Keratinocyte (primary cell): ENCODE measurements around the gene SLC4A5. TPM values are rescaled to one million over a fixed set of nuclear protein-coding genes. Genes with fewer than 3 reads are reported as not detected.

Experiments
- DNase-seq: peaks from one replicate; pipeline ENCODE4 v3.0.0-alpha.2; 2011; ENCODE audit warnings: low read depth, missing footprints, low spot score
- FAIRE-seq: peaks from 2 replicates; lab custom pipeline; 2011; peaks lifted over from hg19 to GRCh38; lab: Jason Lieb, UNC
- H2AFZ ChIP-seq: 2 replicates; pipeline ENCODE4 v1.6.0; 2012; ENCODE audit warnings: low read length, control low read depth, inconsistent platforms; ENCODE audit not compliant: control insufficient read depth
- H3K27ac ChIP-seq: 2 replicates; pipeline ENCODE4 v1.5.1; 2011; ENCODE audit warnings: low read length; ENCODE audit not compliant: control insufficient read depth, insufficient read depth
- H3K27me3 ChIP-seq: 3 replicates; pipeline ENCODE4 v1.6.0; 2011; ENCODE audit warnings: low read length; ENCODE audit not compliant: control insufficient read depth, insufficient read depth; ENCODE audit errors: extremely low read depth
- H3K36me3 ChIP-seq, 2 experiments: 2 replicates in 1 of 2; 3 replicates in 1 of 2; pipeline ENCODE4 v1.5.1; 2011; ENCODE audit warnings: low read length in 2 of 2, mild to moderate bottlenecking in 1 of 2; ENCODE audit not compliant: control insufficient read depth in 2 of 2, insufficient read depth in 2 of 2; ENCODE audit errors: extremely low read depth in 1 of 2
- H3K4me1 ChIP-seq: 3 replicates; pipeline ENCODE4 v1.5.1; 2011; ENCODE audit warnings: low read length; ENCODE audit not compliant: control insufficient read depth, insufficient read depth; ENCODE audit errors: extremely low read depth
- H3K4me2 ChIP-seq: 3 replicates; pipeline ENCODE4 v1.6.0; 2011; ENCODE audit warnings: low read depth, low read length; ENCODE audit not compliant: control insufficient read depth, insufficient read depth; ENCODE audit errors: extremely low read depth
- H3K4me3 ChIP-seq, 3 experiments: fragments of 200-600 bp in 1 of 3; sonication (generic) in 1 of 3; 2 replicates in 2 of 3; 3 replicates in 1 of 3; pipeline ENCODE4 v1.5.1; 2011 to 2016; ENCODE audit warnings: low read length in 3 of 3, mild to moderate bottlenecking in 3 of 3, control low read depth in 2 of 3, inconsistent platforms in 1 of 3, low read depth in 1 of 3, mixed read lengths in 1 of 3, mixed run types in 1 of 3, moderate library complexity in 1 of 3; ENCODE audit not compliant: control insufficient read depth in 2 of 3, insufficient read depth in 2 of 3; ENCODE audit errors: extremely low read depth in 1 of 3
- H3K79me2 ChIP-seq: 2 replicates; pipeline ENCODE4 v1.6.0; 2012; ENCODE audit warnings: low read length; ENCODE audit not compliant: control insufficient read depth, insufficient read depth
- H3K9ac ChIP-seq: 3 replicates; pipeline ENCODE4 v1.6.0; 2011; ENCODE audit warnings: low read length; ENCODE audit not compliant: control insufficient read depth, insufficient read depth; ENCODE audit errors: extremely low read depth
- H3K9me1 ChIP-seq: 3 replicates; pipeline ENCODE4 v1.6.0; 2011; ENCODE audit warnings: low read length; ENCODE audit not compliant: control insufficient read depth, insufficient read depth; ENCODE audit errors: extremely low read depth
- H3K9me3 ChIP-seq: 2 replicates; pipeline ENCODE4 v1.5.1; 2012; ENCODE audit warnings: low read depth, low read length; ENCODE audit not compliant: control insufficient read depth
- H4K20me1 ChIP-seq: 3 replicates; pipeline ENCODE4 v1.6.0; 2011; ENCODE audit warnings: low read length; ENCODE audit not compliant: control insufficient read depth, insufficient read depth; ENCODE audit errors: extremely low read depth
- EZH2 ChIP-seq: IDR thresholded peaks from one replicate; pipeline ENCODE4 v1.6.1; 2012; ENCODE audit warnings: inconsistent platforms, mild to moderate bottlenecking, low read length, moderate library complexity
- dilution Hi-C: fragments of 300-500 bp; cut with MboI; formaldehyde crosslinking; loops from one replicate; pipeline ENCODE4 v1.7.0; 2020; ENCODE audit warnings: low sequenced_read_pairs; ENCODE audit not compliant: extremely low pct_ligation_motif_present
- polyA plus RNA-seq, 5 experiments: library from polyadenylated mRNA; depleted of rRNA in 3 of 5; stranded (reverse) in 3 of 5; stranded (forward) in 1 of 5; unstranded in 1 of 5; fragments of >200 nt; gene quantifications; 1 replicate in 1 of 5; 2 replicates in 3 of 5; 3 replicates in 1 of 5; pipeline versions ENCODE4 v1.2.1 to v1.2.3, GENCODE V29; 2011 to 2012; ENCODE audit warnings: missing spikeins in 2 of 5, low read depth in 1 of 5, low replicate concordance in 1 of 5
- TF ChIP-seq, protein P1 (sequence below), 3 experiments: IDR thresholded peaks in 1 of 3; conservative IDR thresholded peaks in 1 of 3; optimal IDR thresholded peaks in 1 of 3; 2 replicates in 2 of 3; 3 replicates in 1 of 3; pipeline versions ENCODE3 to v1.5.1; 2011; ENCODE audit warnings: low read length in 3 of 3, mild to moderate bottlenecking in 3 of 3, moderate library complexity in 2 of 3, control low read depth in 1 of 3, inconsistent platforms in 1 of 3; ENCODE audit not compliant: insufficient read depth in 2 of 3; ENCODE audit errors: extremely low read depth in 1 of 3

Gene SLC4A5
- polyA plus RNA-seq, 1 donor (not counting 4 experiments of a cell fraction or from before 2014, with no cell fraction given) = 0.22 TPM

DNA sequence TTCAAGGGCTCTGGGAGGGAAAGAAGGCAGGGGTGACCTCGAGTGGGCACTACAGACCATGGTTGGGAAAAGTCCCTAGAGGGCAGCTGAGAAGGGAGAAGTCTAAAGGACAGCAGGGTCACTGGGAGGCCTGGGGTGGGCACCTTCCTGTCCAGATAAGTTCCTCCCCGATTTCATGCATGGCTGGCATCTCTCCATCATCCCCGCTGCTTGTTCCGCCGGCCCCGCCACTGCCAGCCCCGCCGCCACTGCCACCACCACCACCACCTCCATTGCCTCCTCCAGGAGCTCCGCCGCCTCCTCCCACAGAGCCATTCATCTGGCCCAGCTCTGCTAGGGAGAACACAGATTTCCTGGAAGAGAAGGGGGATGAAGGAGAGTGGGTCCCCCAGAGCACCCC, 91.2 kb downstream of the SLC4A5 start:
- no peak overlapping the region for H3K4me2 ChIP-seq
- H3K27ac ChIP-seq = no peak overlapping the region
- H3K9me3 ChIP-seq = no peaks in the 10 kb centered on the region
- no peak overlapping the region for H3K4me3 ChIP-seq
- no peaks in the 10 kb centered on the region for H3K36me3 ChIP-seq
- no peaks in the 10 kb centered on the region for H3K9me1 ChIP-seq
- TF ChIP-seq EZH2 = no peak
- TF ChIP-seq, protein P1, sequence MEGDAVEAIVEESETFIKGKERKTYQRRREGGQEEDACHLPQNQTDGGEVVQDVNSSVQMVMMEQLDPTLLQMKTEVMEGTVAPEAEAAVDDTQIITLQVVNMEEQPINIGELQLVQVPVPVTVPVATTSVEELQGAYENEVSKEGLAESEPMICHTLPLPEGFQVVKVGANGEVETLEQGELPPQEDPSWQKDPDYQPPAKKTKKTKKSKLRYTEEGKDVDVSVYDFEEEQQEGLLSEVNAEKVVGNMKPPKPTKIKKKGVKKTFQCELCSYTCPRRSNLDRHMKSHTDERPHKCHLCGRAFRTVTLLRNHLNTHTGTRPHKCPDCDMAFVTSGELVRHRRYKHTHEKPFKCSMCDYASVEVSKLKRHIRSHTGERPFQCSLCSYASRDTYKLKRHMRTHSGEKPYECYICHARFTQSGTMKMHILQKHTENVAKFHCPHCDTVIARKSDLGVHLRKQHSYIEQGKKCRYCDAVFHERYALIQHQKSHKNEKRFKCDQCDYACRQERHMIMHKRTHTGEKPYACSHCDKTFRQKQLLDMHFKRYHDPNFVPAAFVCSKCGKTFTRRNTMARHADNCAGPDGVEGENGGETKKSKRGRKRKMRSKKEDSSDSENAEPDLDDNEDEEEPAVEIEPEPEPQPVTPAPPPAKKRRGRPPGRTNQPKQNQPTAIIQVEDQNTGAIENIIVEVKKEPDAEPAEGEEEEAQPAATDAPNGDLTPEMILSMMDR (optimal IDR thresholded peaks at IDR 0.05 in 1 of 3, IDR thresholded peaks at IDR 0.05 in 1 of 3, conservative IDR thresholded peaks at IDR 0.05 in 1 of 3; ENCODE audit: extremely low read depth in 1 of 3, insufficient read depth in 2 of 3, low read length in 3 of 3) = no peak
- H3K4me1 ChIP-seq = no peaks in the 10 kb centered on the region
- FAIRE-seq (no peak), DNase-seq (no peak)
- H3K79me2 ChIP-seq = no peaks in the 10 kb centered on the region
- H2AFZ ChIP-seq = no peak overlapping the region
- dilution Hi-C loops = no loop called here
- no peaks in the 10 kb centered on the region for H4K20me1 ChIP-seq
- H3K9ac ChIP-seq = no peak overlapping the region
- H3K27me3 ChIP-seq = peaks cover 4% of the 10 kb centered on the region

DNA sequence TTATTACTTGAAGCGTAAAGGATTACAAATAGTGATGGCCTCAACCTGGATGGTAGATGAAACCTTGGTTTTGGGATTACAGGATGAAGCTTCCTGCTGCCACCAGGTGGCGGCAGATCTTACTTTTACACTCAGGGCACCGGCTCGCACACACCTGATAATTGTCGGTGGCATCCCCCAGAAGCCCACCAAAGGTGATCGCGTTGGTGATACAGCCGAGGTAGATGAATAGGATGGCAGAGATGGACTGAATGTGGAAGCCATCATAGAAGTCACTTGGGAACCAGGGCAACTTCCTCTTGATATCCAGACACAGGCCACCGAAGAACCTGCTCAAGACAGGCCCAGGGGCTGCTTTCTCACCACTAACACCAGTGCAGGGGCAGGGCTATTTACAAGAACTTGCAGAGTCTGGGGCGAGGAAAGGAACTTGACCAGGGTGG, 93.0 kb downstream of the SLC4A5 start:
- no peak for DNase-seq
- dilution Hi-C loops = no loop called here

More for the DNA sequence above, 93.0 kb downstream of the SLC4A5 start:
- H3K4me1 ChIP-seq = no peaks in the 10 kb centered on the region
- no peaks in the 10 kb centered on the region for H3K36me3 ChIP-seq
- H3K9me3 ChIP-seq = no peaks in the 10 kb centered on the region
- no peak overlapping the region for H3K4me2 ChIP-seq
- TF ChIP-seq, protein P1 (optimal IDR thresholded peaks at IDR 0.05 in 1 of 3, IDR thresholded peaks at IDR 0.05 in 1 of 3, conservative IDR thresholded peaks at IDR 0.05 in 1 of 3; ENCODE audit: extremely low read depth in 1 of 3, insufficient read depth in 2 of 3, low read length in 3 of 3) = peak; percentile 78 to 82 (median 81)
- TF ChIP-seq EZH2 = no peak
- H3K27me3 ChIP-seq = peaks cover 4% of the 10 kb centered on the region
- H2AFZ ChIP-seq = no peak overlapping the region
- no peak overlapping the region for H3K27ac ChIP-seq
- H3K9me1 ChIP-seq = no peaks in the 10 kb centered on the region
- no peak overlapping the region for H3K9ac ChIP-seq
- no peaks in the 10 kb centered on the region for H3K79me2 ChIP-seq
- H3K4me3 ChIP-seq = no peak overlapping the region
- FAIRE-seq = no peak
- H4K20me1 ChIP-seq = no peaks in the 10 kb centered on the region
